Measurements from ENCODE around the gene IGFN1.

IGFN1 gene

GRCh38 chr1:201223852-201224665, 33.4 kb downstream of the IGFN1 start:
- POLR2A ChIA-PET = no interaction called here
- CTCF ChIA-PET = interaction anchor here (1.0 to 2.9 kb wide), 16 partner anchors 11 to 253 kb away, joined by 3 to 10 read pairs (median 5); partner anchors contain the start of gene IGFN1
- no peak for DNase-seq (ENCODE audit: low read depth, low spot score)
- TF ChIP-seq CTCF (IDR thresholded peaks at IDR 0.05; ENCODE audit: insufficient read depth, low read length, missing control alignments) = no peak
- no peak overlapping the region for H3K4me3 ChIP-seq (ENCODE audit: low read depth, low read length)

GRCh38 chr1:201224666-201225370, 34.2 kb downstream of the IGFN1 start:
- ChIA-PET CTCF (interaction anchor here (1.1 to 1.4 kb wide), 4 partner anchors 34 to 253 kb away, joined by 3 to 6 read pairs (median 4); partner anchors contain the start of gene IGFN1), POLR2A (no interaction called here)
- TF ChIP-seq CTCF (IDR thresholded peaks at IDR 0.05; ENCODE audit: insufficient read depth, low read length, missing control alignments) = no peak

GRCh38 chr1:201226178-201226514, 35.5 kb downstream of the IGFN1 start:
- DNase-seq (ENCODE audit: low read depth, low spot score) = no peak
- ChIA-PET POLR2A (no interaction called here), CTCF (interaction anchor here (0.8 to 2.4 kb wide), 5 partner anchors 8 to 135 kb away, joined by 3 to 8 read pairs (median 6); no protein-coding TSS in a partner anchor)
- TF ChIP-seq CTCF (IDR thresholded peaks at IDR 0.05; ENCODE audit: insufficient read depth, low read length, missing control alignments) = no peak
- H3K4me3 ChIP-seq (ENCODE audit: low read depth, low read length) = no peak overlapping the region

More at GRCh38 chr1:201224666-201225370, 34.2 kb downstream of the IGFN1 start:
- DNase-seq (ENCODE audit: low read depth, low spot score) = no peak
- no peak overlapping the region for H3K4me3 ChIP-seq (ENCODE audit: low read depth, low read length)

GRCh38 chr1:201226859-201227488, 36.4 kb downstream of the IGFN1 start:
- no peak for DNase-seq (ENCODE audit: low read depth, low spot score)

GRCh38 chr1:201228011-201228983, 37.7 kb downstream of the IGFN1 start:
- H3K4me3 ChIP-seq (ENCODE audit: low read depth, low read length) = no peak overlapping the region
- ChIA-PET CTCF (interaction anchor here (0.9 to 2.4 kb wide), 5 partner anchors 10 to 254 kb away, joined by 3 to 8 read pairs (median 6); no protein-coding TSS in a partner anchor), POLR2A (no interaction called here)
- DNase-seq (ENCODE audit: low read depth, low spot score) = no peak
- TF ChIP-seq CTCF (IDR thresholded peaks at IDR 0.05; ENCODE audit: insufficient read depth, low read length, missing control alignments) = no peak

More at GRCh38 chr1:201226859-201227488, 36.4 kb downstream of the IGFN1 start:
- ChIA-PET CTCF (interaction anchor here (0.8 to 2.4 kb wide), 7 partner anchors 9 to 252 kb away, joined by 3 to 8 read pairs (median 3); no protein-coding TSS in a partner anchor), POLR2A (no interaction called here)
- no peak for TF ChIP-seq CTCF (IDR thresholded peaks at IDR 0.05; ENCODE audit: insufficient read depth, low read length, missing control alignments)
- H3K4me3 ChIP-seq (ENCODE audit: low read depth, low read length) = no peak overlapping the region
